H1 (cell line): ENCODE data around the gene RAB3GAP2. TPM values are rescaled to one million over a fixed set of nuclear protein-coding genes. Genes with fewer than 3 reads are reported as not detected.

Experiments
- CTCF ChIA-PET: fragments of 300-600 bp; sonication (Branson Sonifier 250); formaldehyde crosslinking; loops from one replicate; lab custom pipeline; 2021; ENCODE audit not compliant: partially characterized antibody; lab: Charles Lee
- POLR2A ChIA-PET: fragments of 300-600 bp; sonication (Branson Sonifier 250); formaldehyde crosslinking; loops from one replicate; lab custom pipeline; 2021; ENCODE audit warnings: inconsistent platforms; ENCODE audit not compliant: partially characterized antibody; lab: Charles Lee
- DNase-seq, 2 experiments: peaks; one replicate each; pipeline versions ENCODE4 v3.0.0 to v3.0.0-alpha.2; 2010 to 2022; ENCODE audit warnings: low spot score in 2 of 2, low read depth in 1 of 2, mixed read lengths in 1 of 2
- FAIRE-seq: peaks from 2 replicates; lab custom pipeline; 2011; peaks lifted over from hg19 to GRCh38; lab: Jason Lieb, UNC
- H2AFZ ChIP-seq: 2 replicates; pipeline ENCODE4 v1.8.1; 2012; ENCODE audit warnings: low read length, inconsistent platforms
- H2AK5ac ChIP-seq: 2 replicates; pipeline ENCODE4 v1.6.1; 2013; ENCODE audit warnings: low read depth, low read length
- H2BK120ac ChIP-seq: replicated peaks from 2 replicates; pipeline ENCODE3; 2013; ENCODE audit warnings: low read depth, low read length, inconsistent platforms
- H2BK12ac ChIP-seq: 2 replicates; pipeline ENCODE4 v1.6.1; 2013; ENCODE audit warnings: low read depth, low read length
- H2BK15ac ChIP-seq: 2 replicates; pipeline ENCODE4 v1.6.1; 2013; ENCODE audit warnings: low read length
- H2BK20ac ChIP-seq: 2 replicates; pipeline ENCODE4 v1.6.1; 2013; ENCODE audit warnings: low read length
- H2BK5ac ChIP-seq: 2 replicates; pipeline ENCODE4 v1.6.1; 2013; ENCODE audit warnings: low read depth, low read length
- H3K14ac ChIP-seq: 2 replicates; pipeline ENCODE4 v1.6.1; 2013; ENCODE audit warnings: inconsistent platforms; ENCODE audit not compliant: insufficient read length
- H3K18ac ChIP-seq: 2 replicates; pipeline ENCODE4 v1.6.1; 2013; ENCODE audit warnings: low read length; ENCODE audit errors: extremely low read depth
- H3K23ac ChIP-seq: 2 replicates; pipeline ENCODE4 v1.6.1; 2013; ENCODE audit warnings: inconsistent platforms; ENCODE audit not compliant: insufficient read length
- H3K23me2 ChIP-seq: 2 replicates; pipeline ENCODE4 v1.6.1; 2013; ENCODE audit warnings: low read depth, low read length
- H3K27ac ChIP-seq: 2 replicates; pipeline ENCODE4 v1.6.1; 2011; ENCODE audit warnings: low read depth, low read length, inconsistent platforms
- H3K27me3 ChIP-seq, 4 experiments: replicated peaks in 1 of 4; 1 replicate in 1 of 4; 2 replicates in 3 of 4; pipeline versions ENCODE4 v1.6.1 to v1.8.1; 2011 to 2013; ENCODE audit warnings: low read length in 3 of 4, mild to moderate bottlenecking in 3 of 4, inconsistent platforms in 2 of 4, mixed read lengths in 2 of 4, moderate library complexity in 1 of 4; ENCODE audit not compliant: control insufficient read depth in 3 of 4, insufficient read depth in 3 of 4; ENCODE audit errors: extremely low read depth in 1 of 4
- H3K36me3 ChIP-seq, 4 experiments: 2 replicates each; pipeline versions ENCODE4 v1.6.1 to v1.8.1; 2011 to 2013; ENCODE audit warnings: mild to moderate bottlenecking in 4 of 4, low read length in 3 of 4, moderate library complexity in 2 of 4, control low read depth in 1 of 4, inconsistent platforms in 1 of 4; ENCODE audit not compliant: insufficient read depth in 4 of 4, control insufficient read depth in 2 of 4
- H3K4ac ChIP-seq: replicated peaks from 2 replicates; pipeline ENCODE3; 2013; ENCODE audit warnings: low read length, low read depth, mixed read lengths, inconsistent platforms; ENCODE audit not compliant: insufficient read length
- H3K4me1 ChIP-seq, 4 experiments: replicated peaks in 1 of 4; 1 replicate in 1 of 4; 2 replicates in 3 of 4; pipeline versions ENCODE4 v1.6.1 to v1.8.1; 2011 to 2013; ENCODE audit warnings: low read length in 3 of 4, inconsistent platforms in 2 of 4, mixed read lengths in 1 of 4; ENCODE audit not compliant: insufficient read depth in 4 of 4, control insufficient read depth in 3 of 4
- H3K4me2 ChIP-seq, 2 experiments: 2 replicates each; pipeline versions ENCODE4 v1.6.1 to v1.8.1; 2011 to 2013; ENCODE audit warnings: low read depth in 2 of 2, low read length in 2 of 2, control low read depth in 1 of 2, inconsistent platforms in 1 of 2, mild to moderate bottlenecking in 1 of 2; ENCODE audit not compliant: insufficient read depth in 1 of 2
- H3K4me3 ChIP-seq, 4 experiments: fragments of 200-600, 300-600 bp in 1 of 4; sonication (generic), shearing (Covaris generic), sonication (Bioruptor Twin) in 1 of 4; 2 replicates each; pipeline versions ENCODE4 v1.5.1 to v1.8.1; 2011 to 2016; ENCODE audit warnings: low read length in 4 of 4, low read depth in 3 of 4, control low read depth in 2 of 4, inconsistent platforms in 2 of 4, mild to moderate bottlenecking in 2 of 4, mixed read lengths in 1 of 4, moderate library complexity in 1 of 4; ENCODE audit not compliant: insufficient read depth in 2 of 4; ENCODE audit errors: extremely low read depth in 1 of 4
- H3K56ac ChIP-seq: replicated peaks from 2 replicates; pipeline ENCODE3; 2013; ENCODE audit warnings: low read depth, mild to moderate bottlenecking, mixed read lengths, low read length, inconsistent platforms; ENCODE audit not compliant: insufficient read length
- H3K79me1 ChIP-seq: 2 replicates; pipeline ENCODE4 v1.6.1; 2013; ENCODE audit warnings: low read depth, low read length, control low read depth
- H3K79me2 ChIP-seq, 2 experiments: 2 replicates each; pipeline versions ENCODE4 v1.6.1 to v1.8.1; 2012 to 2013; ENCODE audit warnings: low read length in 2 of 2, mild to moderate bottlenecking in 2 of 2, inconsistent platforms in 1 of 2; ENCODE audit not compliant: insufficient read depth in 2 of 2, control insufficient read depth in 1 of 2
- H3K9ac ChIP-seq, 4 experiments: replicated peaks in 1 of 4; 1 replicate in 1 of 4; 2 replicates in 3 of 4; pipeline versions ENCODE4 v1.6.1 to v1.8.1; 2011 to 2013; ENCODE audit warnings: low read depth in 3 of 4, low read length in 3 of 4, control low read depth in 2 of 4, mild to moderate bottlenecking in 2 of 4, moderate library complexity in 2 of 4, inconsistent platforms in 1 of 4; ENCODE audit errors: extremely low read depth in 1 of 4
- H3K9me3 ChIP-seq, 2 experiments: 2 replicates each; pipeline versions ENCODE4 v1.6.1 to v1.8.1; 2012 to 2013; ENCODE audit warnings: mild to moderate bottlenecking in 2 of 2, moderate library complexity in 2 of 2, control low read depth in 1 of 2, inconsistent platforms in 1 of 2, low read depth in 1 of 2, low read length in 1 of 2, mixed read lengths in 1 of 2; ENCODE audit not compliant: insufficient read depth in 2 of 2
- H4K20me1 ChIP-seq, 2 experiments: replicated peaks in 1 of 2; 2 replicates each; pipeline versions ENCODE3 to v1.8.1; 2011 to 2013; ENCODE audit warnings: inconsistent platforms in 2 of 2, low read length in 2 of 2, mild to moderate bottlenecking in 1 of 2; ENCODE audit not compliant: insufficient read depth in 2 of 2, control insufficient read depth in 1 of 2
- H4K5ac ChIP-seq: 2 replicates; pipeline ENCODE4 v1.6.1; 2013; ENCODE audit warnings: low read length, low read depth, mixed read lengths, inconsistent platforms; ENCODE audit not compliant: insufficient read length
- H4K8ac ChIP-seq: 2 replicates; pipeline ENCODE4 v1.8.0; 2013; ENCODE audit warnings: mild to moderate bottlenecking, moderate library complexity, low read length, inconsistent platforms; ENCODE audit not compliant: insufficient read depth; ENCODE audit errors: extremely low read depth
- H4K91ac ChIP-seq: replicated peaks from 2 replicates; pipeline ENCODE3; 2013; ENCODE audit warnings: low read length, mixed read lengths, inconsistent platforms; ENCODE audit not compliant: insufficient read length
- BRCA1 ChIP-seq: IDR thresholded peaks from 2 replicates; pipeline ENCODE4 v1.6.1; 2012; ENCODE audit warnings: low read depth, low read length, improper control_type of control experiment
- FOSL1 ChIP-seq: IDR thresholded peaks from 2 replicates; pipeline ENCODE4 v1.6.1; 2011; ENCODE audit warnings: mild to moderate bottlenecking, low read depth, low read length, moderate library complexity; ENCODE audit not compliant: insufficient read depth
- HDAC6 ChIP-seq: IDR thresholded peaks from one replicate; pipeline ENCODE4 v1.7.1; 2012; ENCODE audit warnings: low read depth, mild to moderate bottlenecking, inconsistent platforms, low read length, moderate library complexity
- KDM5A ChIP-seq: fragments of 200-600 bp; IDR thresholded peaks from 2 replicates; pipeline ENCODE4 v1.7.1; 2012; ENCODE audit warnings: mild to moderate bottlenecking, low read length, inconsistent platforms, mixed read lengths
- NRF1 ChIP-seq: IDR thresholded peaks from 2 replicates; pipeline ENCODE4 v1.6.1; 2011; ENCODE audit warnings: mild to moderate bottlenecking, low read depth, low read length, improper control_type of control experiment
- RAD21 ChIP-seq, 2 experiments: IDR thresholded peaks in 1 of 2; conservative IDR thresholded peaks in 1 of 2; 2 replicates each; pipeline ENCODE4 v1.6.1; 2011; ENCODE audit warnings: low read depth in 2 of 2, low read length in 2 of 2, improper control_type of control experiment in 1 of 2, inconsistent platforms in 1 of 2, mild to moderate bottlenecking in 1 of 2, moderate library complexity in 1 of 2
- RBBP5 ChIP-seq: IDR thresholded peaks from 2 replicates; pipeline ENCODE4 v1.7.1; 2012; ENCODE audit warnings: low read depth, mild to moderate bottlenecking, inconsistent platforms, low read length, moderate library complexity, borderline replicate concordance
- RFX5 ChIP-seq: IDR thresholded peaks from 2 replicates; pipeline ENCODE4 v1.6.1; 2011; ENCODE audit warnings: low read depth, low read length, improper control_type of control experiment, borderline replicate concordance
- SRF ChIP-seq: IDR thresholded peaks from 2 replicates; pipeline ENCODE4 v1.6.1; 2011; ENCODE audit warnings: mild to moderate bottlenecking, low read depth, low read length, moderate library complexity
- TAF7 ChIP-seq: optimal IDR thresholded peaks from 2 replicates; pipeline ENCODE3; 2011; ENCODE audit warnings: low read depth, mild to moderate bottlenecking, inconsistent platforms, low read length, moderate library complexity, borderline replicate concordance
- WGBS, 2 experiments: shearing (Covaris generic) in 1 of 2; methylation state at CpG; one replicate each; pipeline versions ENCODE4 v1.1.6 to v1.1.7; 2013 to 2015; ENCODE audit warnings: low lambda C conversion rate in 2 of 2, mixed read lengths in 2 of 2, inconsistent platforms in 1 of 2, low coverage in 1 of 2, missing lambda C conversion rate in 1 of 2; ENCODE audit not compliant: insufficient replicate concordance in 2 of 2, insufficient coverage in 1 of 2, insufficient read length in 1 of 2; ENCODE audit errors: extremely low coverage in 1 of 2, missing lambda C conversion rate in 1 of 2; 5-methylcytosine and 5-hydroxymethylcytosine counted together
- polyA plus RNA-seq, 7 experiments: library from polyadenylated mRNA; depleted of rRNA in 3 of 7; stranded (reverse) in 5 of 7; unstranded in 2 of 7; fragments of >200 nt in 5 of 7; fragments of 200-250 nt in 2 of 7; gene quantifications; 1 replicate in 5 of 7; 2 replicates in 1 of 7; 4 replicates in 1 of 7; pipeline versions ENCODE4 v1.2.1 to v1.2.3, GENCODE V29; 2011 to 2013; ENCODE audit warnings: missing spikeins in 2 of 7, mixed read lengths in 2 of 7
- total RNA-seq: library from RNA; stranded (reverse); fragmentation: NEBNext Ultra II Directional; extraction: Animal tissue kit (Norgen Biotek cat#: 25700); gene quantifications from 2 replicates; pipeline ENCODE4 v1.2.1, GENCODE V29; 2021
- TF ChIP-seq, protein P1 (sequence below): IDR thresholded peaks from 2 replicates; pipeline ENCODE4 v1.6.1; 2011; ENCODE audit warnings: low read length, improper control_type of control experiment

RAB3GAP2 gene
- total and polyA plus RNA-seq, 2 of the 8 experiments (the other 6 are each of a cell fraction or from before 2014, with no cell fraction given) = 19.7 to 52.7 TPM

DNA sequence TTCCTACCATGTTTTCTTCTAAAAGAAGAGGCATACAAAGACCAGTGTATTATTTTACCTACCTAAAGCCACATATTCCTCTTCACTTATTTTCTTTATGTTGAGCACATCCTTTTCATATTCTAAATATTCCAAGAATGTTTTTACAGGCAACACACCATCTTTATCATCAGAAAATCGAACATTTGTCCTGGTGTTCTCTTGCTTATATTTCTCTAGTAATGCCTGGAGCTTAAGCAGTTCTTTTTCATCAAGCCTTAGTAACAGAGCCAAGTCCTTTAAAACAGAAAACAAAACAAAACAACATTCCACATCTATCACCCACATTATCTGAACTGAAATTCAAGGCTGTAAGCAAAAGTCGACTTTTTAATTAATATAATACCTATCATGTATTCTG, 89.6 kb downstream of the RAB3GAP2 start:
- Histone ChIP-seq H3K18ac (no peak overlapping the region), H2AFZ (no peak overlapping the region), H3K4me3 (no peak overlapping the region), H3K23ac (no peak overlapping the region), H3K23me2 (no peaks in the 10 kb centered on the region), H4K5ac (no peak overlapping the region), H2BK5ac (no peak overlapping the region), H3K79me1 (no peaks in the 10 kb centered on the region), H3K9me3 (no peaks in the 10 kb centered on the region), H4K20me1 (no peaks in the 10 kb centered on the region), H2BK15ac (no peak overlapping the region), H4K8ac (no peak overlapping the region), H3K4ac (no peak overlapping the region), H3K27ac (no peak overlapping the region), H3K27me3 (no peaks in the 10 kb centered on the region), H3K4me1 (no peaks in the 10 kb centered on the region), H2BK12ac (no peak overlapping the region), H4K91ac (no peak overlapping the region), H3K36me3 (peaks cover 3 to 46% (median 9%) of the 10 kb centered on the region in 4 experiments; a peak in 6 of 8 replicates), H3K79me2 (no peaks in the 10 kb centered on the region), H3K9ac (no peak overlapping the region), H3K4me2 (no peak overlapping the region), H2BK20ac (no peak overlapping the region), H3K56ac (no peak overlapping the region), H3K14ac (no peak overlapping the region), H2AK5ac (no peak overlapping the region), H2BK120ac (no peak overlapping the region)
- ChIA-PET POLR2A (no interaction called here), CTCF (interaction anchor here (0.5 kb wide), 1 partner anchor 195 kb away, joined by 3 read pairs; no protein-coding TSS in a partner anchor)
- 91% methylated on average over 2 of the region's 2 CpGs; no CpG with 5 or more reads in 1 of the 2 experiments for WGBS, 2 experiments
- no peak for TF ChIP-seq FOSL1
- no peak for TF ChIP-seq NRF1
- no peak for TF ChIP-seq RAD21 (IDR thresholded peaks at IDR 0.05 in 1 of 2, conservative IDR thresholded peaks at IDR 0.05 in 1 of 2; ENCODE audit: low read depth in 2 of 2, low read length in 2 of 2)
- TF ChIP-seq, protein P1, sequence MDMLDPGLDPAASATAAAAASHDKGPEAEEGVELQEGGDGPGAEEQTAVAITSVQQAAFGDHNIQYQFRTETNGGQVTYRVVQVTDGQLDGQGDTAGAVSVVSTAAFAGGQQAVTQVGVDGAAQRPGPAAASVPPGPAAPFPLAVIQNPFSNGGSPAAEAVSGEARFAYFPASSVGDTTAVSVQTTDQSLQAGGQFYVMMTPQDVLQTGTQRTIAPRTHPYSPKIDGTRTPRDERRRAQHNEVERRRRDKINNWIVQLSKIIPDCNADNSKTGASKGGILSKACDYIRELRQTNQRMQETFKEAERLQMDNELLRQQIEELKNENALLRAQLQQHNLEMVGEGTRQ = no peak
- TF ChIP-seq BRCA1 = no peak
- no peak for TF ChIP-seq TAF7
- TF ChIP-seq HDAC6 = no peak
- no peak for TF ChIP-seq RBBP5
- no peak for TF ChIP-seq RFX5
- no peak for TF ChIP-seq SRF
- no peak for TF ChIP-seq KDM5A
- DNase-seq (no peak), FAIRE-seq (no peak)
